Adipocyte (in vitro differentiated cells): ENCODE measurements around the gene STX4.

Experiments
- DNase-seq: peaks from one replicate; pipeline ENCODE4 v3.0.0-alpha.2; 2015; ENCODE audit warnings: low read depth
- H3K27me3 ChIP-seq: replicated peaks from 2 replicates; pipeline ENCODE4 v1.7.0; 2013; ENCODE audit warnings: mild to moderate bottlenecking, low read length, moderate library complexity; ENCODE audit not compliant: control insufficient read depth, insufficient read depth
- H3K36me3 ChIP-seq: 2 replicates; pipeline ENCODE4 v1.7.0; 2013; ENCODE audit warnings: low read length, mild to moderate bottlenecking, moderate library complexity; ENCODE audit not compliant: control insufficient read depth, insufficient read depth, severe bottlenecking
- H3K4me1 ChIP-seq: 2 replicates; pipeline ENCODE4 v1.7.0; 2013; ENCODE audit warnings: mild to moderate bottlenecking, low read length, moderate library complexity; ENCODE audit not compliant: control insufficient read depth, insufficient read depth
- H3K4me3 ChIP-seq: 2 replicates; pipeline ENCODE4 v1.7.0; 2013; ENCODE audit warnings: mild to moderate bottlenecking, low read length, moderate library complexity
- H3K9ac ChIP-seq: 2 replicates; pipeline ENCODE4 v1.7.0; 2013; ENCODE audit warnings: mild to moderate bottlenecking, low read length, moderate library complexity
- H3K9me3 ChIP-seq: 2 replicates; pipeline ENCODE4 v1.7.0; 2013; ENCODE audit warnings: mild to moderate bottlenecking, low read length, moderate library complexity; ENCODE audit not compliant: control insufficient read depth

The STX4 gene

DNA sequence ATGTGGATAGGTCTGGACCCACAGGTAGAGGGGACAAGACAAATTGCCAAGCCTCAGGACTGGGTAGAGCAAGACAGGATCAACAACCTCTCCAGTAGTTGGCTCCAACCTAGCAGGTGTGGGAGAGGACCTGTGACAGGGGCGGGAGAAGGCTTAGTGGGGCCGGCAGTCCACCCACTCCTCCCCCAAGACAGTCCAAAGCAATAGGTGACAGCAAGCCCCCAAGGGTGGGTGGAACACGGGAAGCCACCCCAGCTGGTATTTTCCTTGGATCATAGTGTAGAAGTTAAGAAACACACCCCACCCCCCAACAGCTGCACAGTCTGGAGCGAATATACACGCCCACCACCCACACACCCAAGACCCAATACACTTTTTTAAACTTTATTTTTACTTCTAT lies 4.1 kb upstream of the STX4 start:
- no peak for DNase-seq
- Histone ChIP-seq H3K4me3 (no peak overlapping the region), H3K9me3 (no peaks in the 10 kb centered on the region), H3K4me1 (peaks cover 7% of the 10 kb centered on the region), H3K36me3 (no peaks in the 10 kb centered on the region), H3K27me3 (no peaks in the 10 kb centered on the region), H3K9ac (no peak overlapping the region)

DNA sequence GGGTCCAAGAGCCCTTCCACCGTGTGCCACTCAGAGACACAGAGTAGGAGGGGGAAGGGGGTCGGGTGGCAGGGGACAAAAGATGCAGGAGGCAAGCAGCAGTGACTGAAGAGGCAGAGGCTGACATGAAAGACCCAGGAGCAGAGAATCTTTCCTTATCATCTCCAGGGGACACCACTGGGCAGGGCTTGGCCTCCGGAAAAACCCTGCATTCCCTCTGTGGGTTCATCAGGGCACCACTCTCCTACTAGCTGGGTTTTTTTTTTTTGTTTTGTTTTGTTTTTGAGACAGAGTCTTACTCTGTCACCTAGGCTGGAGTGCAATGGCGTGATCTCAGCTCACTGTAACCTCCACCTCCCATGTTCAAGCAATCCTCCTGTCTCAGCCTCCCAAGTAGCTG lies 2.1 kb upstream of the STX4 start:
- Histone ChIP-seq H3K27me3 (no peaks in the 10 kb centered on the region), H3K36me3 (no peaks in the 10 kb centered on the region), H3K4me1 (peaks cover 14% of the 10 kb centered on the region), H3K4me3 (no peak overlapping the region), H3K9ac (no peak overlapping the region), H3K9me3 (no peaks in the 10 kb centered on the region)
- no peak for DNase-seq

DNA sequence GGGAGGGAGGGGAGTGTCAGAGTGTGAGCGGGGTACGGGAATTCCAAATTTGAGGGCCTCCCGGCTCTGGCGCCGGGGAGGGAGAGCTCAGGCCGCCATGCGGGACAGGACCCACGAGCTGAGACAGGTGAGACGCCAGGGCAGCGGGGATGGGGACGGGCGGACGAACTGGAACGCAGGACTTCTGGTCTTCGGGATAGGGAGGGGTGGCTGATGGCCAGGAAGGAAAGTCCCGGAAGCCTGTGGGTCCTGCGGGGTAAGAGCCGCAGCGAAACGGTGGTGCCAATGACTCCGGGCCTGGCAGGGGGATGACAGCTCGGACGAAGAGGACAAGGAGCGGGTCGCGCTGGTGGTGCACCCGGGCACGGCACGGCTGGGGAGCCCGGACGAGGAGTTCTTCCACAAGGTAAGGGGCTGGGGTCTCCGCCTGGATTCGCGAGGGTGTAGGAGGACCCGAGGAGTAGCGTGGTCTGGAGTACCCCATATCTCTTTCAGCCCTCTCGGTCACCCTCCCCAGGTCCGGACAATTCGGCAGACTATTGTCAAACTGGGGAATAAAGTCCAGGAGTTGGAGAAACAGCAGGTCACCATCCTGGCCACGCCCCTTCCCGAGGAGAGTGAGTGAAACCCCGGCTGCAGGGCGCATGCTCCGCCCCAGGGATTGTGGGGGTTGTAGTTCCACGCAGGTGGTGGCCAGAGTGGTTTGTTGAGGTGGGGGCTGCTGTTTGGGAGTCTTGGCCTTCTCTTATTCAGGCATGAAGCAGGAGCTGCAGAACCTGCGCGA lies 543 bp downstream of the STX4 start:
- no peaks in the 10 kb centered on the region for H3K9me3 ChIP-seq
- H3K27me3 ChIP-seq: no peaks in the 10 kb centered on the region
- H3K4me1 ChIP-seq: peaks cover 14% of the 10 kb centered on the region
- peak; percentile 93 for DNase-seq
- peak overlapping the region; percentile 100 for H3K4me3 ChIP-seq
- peak overlapping the region; percentile 99 for H3K9ac ChIP-seq
- peaks cover 14% of the 10 kb centered on the region for H3K36me3 ChIP-seq

DNA sequence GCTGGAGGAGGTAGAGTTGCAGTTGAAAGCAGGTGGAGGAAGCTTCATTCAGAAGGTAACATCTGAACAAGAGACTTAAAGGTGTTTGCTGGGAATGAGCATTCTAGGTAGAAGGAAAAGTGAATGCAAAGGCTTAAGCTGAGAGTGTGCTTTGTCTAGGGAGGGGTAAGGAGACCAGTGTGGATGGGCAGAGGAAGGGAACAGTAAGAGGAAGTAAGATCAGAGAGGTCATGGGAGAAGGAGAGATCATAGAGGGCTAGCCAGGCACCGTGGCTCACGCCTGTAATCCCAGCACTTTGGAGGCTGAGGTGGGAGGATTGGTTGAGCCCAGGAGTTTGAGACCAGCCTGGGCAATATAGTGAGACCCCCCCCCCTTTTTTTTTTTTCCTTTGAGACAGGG lies 3.3 kb downstream of the STX4 start:
- H3K4me3 ChIP-seq: no peak overlapping the region
- no peaks in the 10 kb centered on the region for H3K27me3 ChIP-seq
- H3K4me1 ChIP-seq: peaks cover 14% of the 10 kb centered on the region
- DNase-seq: no peak
- no peaks in the 10 kb centered on the region for H3K9me3 ChIP-seq
- no peak overlapping the region for H3K9ac ChIP-seq
- peaks cover 35% of the 10 kb centered on the region for H3K36me3 ChIP-seq

DNA sequence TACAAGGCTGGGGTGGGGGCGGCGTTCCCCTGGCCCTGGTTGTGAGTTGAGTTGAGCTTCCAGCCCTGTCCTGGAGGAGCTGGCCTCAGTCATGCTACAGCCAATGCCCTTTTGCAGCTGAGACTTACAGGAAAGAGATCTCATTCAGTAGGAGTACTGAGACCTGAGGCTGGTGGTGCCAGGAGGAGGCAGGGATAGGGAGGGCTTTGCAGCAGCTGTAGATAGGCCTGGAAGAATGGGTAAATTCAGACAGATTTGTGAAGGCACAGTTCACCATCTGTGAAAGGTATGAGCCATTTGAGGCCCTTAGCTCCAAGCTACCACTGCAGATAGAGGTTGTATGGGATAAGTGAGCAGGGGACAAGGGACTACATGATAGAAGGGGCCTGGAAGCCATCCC lies 5.6 kb downstream of the STX4 start:
- H3K36me3 ChIP-seq: peaks cover 50% of the 10 kb centered on the region
- H3K27me3 ChIP-seq: no peaks in the 10 kb centered on the region
- DNase-seq: no peak
- no peaks in the 10 kb centered on the region for H3K9me3 ChIP-seq
- no peak overlapping the region for H3K9ac ChIP-seq
- peaks cover 7% of the 10 kb centered on the region for H3K4me1 ChIP-seq
- H3K4me3 ChIP-seq: no peak overlapping the region

DNA sequence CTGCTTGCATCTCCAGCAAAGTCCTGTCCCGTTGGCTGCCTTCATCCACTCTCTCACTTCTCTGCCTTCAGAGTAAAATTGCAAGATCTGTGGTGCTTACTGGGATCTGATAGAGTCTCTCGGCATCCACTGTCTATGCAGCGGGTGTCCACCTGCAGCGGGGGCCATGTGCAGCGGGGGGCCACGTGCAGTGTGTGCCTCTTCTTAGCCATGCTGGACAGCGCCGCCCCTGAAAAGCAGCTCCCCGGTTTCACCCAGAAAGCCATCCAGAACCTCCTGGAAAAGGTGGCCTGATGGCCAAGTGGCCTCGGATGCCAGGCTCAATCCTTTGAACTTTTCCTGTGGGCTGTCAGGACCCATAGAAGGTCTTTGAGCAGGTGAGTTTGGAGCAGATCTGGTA lies 9.5 kb downstream of the STX4 start:
- H3K4me3 ChIP-seq: no peak overlapping the region
- H3K9me3 ChIP-seq: no peaks in the 10 kb centered on the region
- peaks cover 47% of the 10 kb centered on the region for H3K36me3 ChIP-seq
- no peak overlapping the region for H3K9ac ChIP-seq
- H3K27me3 ChIP-seq: no peaks in the 10 kb centered on the region
- no peak for DNase-seq
- no peaks in the 10 kb centered on the region for H3K4me1 ChIP-seq

DNA sequence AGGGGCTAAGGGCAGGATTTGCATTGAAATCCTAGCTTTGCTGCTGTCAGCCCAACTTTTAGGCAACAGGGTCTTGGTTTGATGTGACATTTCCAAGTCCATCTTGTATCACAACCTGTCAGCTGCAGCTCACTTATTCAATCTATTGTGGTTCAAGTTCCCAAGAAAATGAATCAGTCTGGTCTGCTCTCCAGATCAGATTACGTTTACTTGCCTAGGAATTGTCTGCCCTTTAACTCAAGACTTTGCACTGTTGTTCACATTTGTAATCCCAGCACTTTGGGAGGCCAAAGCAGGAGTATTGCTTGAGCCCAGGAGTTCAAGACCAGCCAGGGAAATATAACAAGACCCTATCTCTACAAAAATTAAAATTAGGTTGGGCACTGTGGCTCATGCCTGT lies 10.0 kb downstream of the STX4 start:
- no peak overlapping the region for H3K4me3 ChIP-seq
- H3K4me1 ChIP-seq: no peaks in the 10 kb centered on the region
- H3K27me3 ChIP-seq: no peaks in the 10 kb centered on the region
- H3K9me3 ChIP-seq: no peaks in the 10 kb centered on the region
- no peak for DNase-seq
- no peak overlapping the region for H3K9ac ChIP-seq
- peaks cover 42% of the 10 kb centered on the region for H3K36me3 ChIP-seq

DNA sequence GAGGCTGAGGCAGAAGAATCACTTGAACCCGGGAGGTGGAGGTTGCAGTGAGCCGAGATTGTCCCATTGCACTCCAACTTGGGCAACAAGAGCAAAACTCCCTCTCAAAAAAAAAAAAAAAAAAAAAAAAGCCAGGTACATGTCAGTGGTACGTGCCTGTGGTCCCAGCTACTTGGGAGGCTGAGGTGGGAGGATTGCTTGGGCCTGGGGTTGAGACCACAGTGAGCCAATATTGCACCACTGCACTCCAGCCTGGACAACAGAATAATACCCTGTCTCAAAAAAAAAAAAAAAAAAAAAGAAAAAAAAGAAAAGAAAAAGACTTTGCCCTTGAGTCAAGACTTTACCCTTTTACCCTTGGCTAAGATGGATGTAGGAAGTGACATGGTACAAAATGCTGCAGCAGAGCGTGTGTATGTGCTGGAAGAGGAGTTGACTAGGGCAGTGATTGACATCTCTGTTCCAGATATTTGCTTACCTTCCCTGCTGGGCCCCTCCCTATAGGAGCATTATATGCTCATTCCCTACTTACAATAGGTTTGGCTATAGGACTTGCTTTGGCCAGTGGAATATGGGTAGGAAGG lies 10.6 kb downstream of the STX4 start:
- DNase-seq: no peak
- Histone ChIP-seq H3K9me3 (no peaks in the 10 kb centered on the region), H3K4me3 (no peak overlapping the region), H3K36me3 (peaks cover 36% of the 10 kb centered on the region), H3K4me1 (no peaks in the 10 kb centered on the region), H3K27me3 (no peaks in the 10 kb centered on the region), H3K9ac (no peak overlapping the region)

DNA sequence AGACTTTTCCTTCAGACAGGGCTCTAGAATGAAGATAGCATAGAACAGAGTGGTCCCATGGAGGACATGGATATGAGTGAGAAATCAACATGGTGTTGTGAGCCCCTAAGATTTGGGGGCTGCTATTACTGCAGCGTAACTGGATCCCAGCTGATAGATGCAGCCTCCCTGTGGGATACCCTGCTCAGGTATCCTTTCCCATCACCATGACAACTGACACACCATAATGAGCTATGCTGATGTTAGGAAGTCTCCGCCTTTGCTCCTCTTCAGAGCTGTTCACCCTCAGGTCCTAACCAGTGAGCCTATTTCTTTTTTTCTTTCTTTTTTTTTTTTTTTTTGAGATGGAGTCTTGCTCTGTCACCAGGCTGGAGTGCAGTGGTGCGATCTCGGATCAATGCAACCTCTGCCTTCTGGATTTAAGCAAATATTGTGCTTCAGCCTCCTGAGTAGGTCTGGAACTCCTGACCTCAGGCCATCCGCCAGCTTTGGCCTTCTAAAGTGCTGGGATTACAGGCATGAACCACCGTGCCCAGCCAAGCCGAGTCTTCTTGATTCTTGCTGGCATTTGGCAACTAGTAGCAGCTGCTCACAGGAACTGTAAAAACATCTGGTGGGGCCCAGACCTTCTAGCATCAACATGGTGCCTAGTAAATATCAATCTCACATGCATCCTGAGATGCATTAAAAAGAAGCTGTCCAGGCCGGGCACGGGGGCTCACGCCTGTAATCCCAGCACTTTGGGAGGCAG lies 17.1 kb downstream of the STX4 start:
- no peak for DNase-seq
- peaks cover 12% of the 10 kb centered on the region for H3K4me1 ChIP-seq
- H3K27me3 ChIP-seq: no peaks in the 10 kb centered on the region
- H3K36me3 ChIP-seq: no peaks in the 10 kb centered on the region
- H3K9ac ChIP-seq: no peak overlapping the region
- no peak overlapping the region for H3K4me3 ChIP-seq
- no peaks in the 10 kb centered on the region for H3K9me3 ChIP-seq

DNA sequence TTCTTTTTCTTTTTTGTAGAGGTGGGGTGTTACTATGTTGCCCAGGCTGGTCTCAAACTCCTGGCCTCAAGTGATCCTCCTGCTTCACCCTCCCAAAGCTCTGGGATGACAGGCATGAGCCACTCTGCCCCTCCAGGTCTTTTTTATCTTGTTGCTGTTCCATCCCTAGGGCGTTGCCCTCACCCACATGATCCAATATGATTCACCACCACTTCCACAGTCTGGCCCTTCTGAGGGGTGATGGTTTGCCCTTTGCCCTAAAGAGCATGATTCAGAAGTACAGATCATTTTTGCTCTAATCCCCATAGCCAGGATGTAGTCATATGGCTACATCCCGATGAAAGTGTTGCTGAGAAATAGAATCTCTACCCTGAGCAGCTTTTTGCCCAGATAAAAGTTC lies 18.8 kb downstream of the STX4 start:
- Histone ChIP-seq H3K27me3 (no peaks in the 10 kb centered on the region), H3K9ac (peak overlapping the region; percentile 56), H3K36me3 (no peaks in the 10 kb centered on the region), H3K4me1 (peaks cover 12% of the 10 kb centered on the region), H3K4me3 (no peak overlapping the region), H3K9me3 (no peaks in the 10 kb centered on the region)
- DNase-seq: peak; percentile 77

DNA sequence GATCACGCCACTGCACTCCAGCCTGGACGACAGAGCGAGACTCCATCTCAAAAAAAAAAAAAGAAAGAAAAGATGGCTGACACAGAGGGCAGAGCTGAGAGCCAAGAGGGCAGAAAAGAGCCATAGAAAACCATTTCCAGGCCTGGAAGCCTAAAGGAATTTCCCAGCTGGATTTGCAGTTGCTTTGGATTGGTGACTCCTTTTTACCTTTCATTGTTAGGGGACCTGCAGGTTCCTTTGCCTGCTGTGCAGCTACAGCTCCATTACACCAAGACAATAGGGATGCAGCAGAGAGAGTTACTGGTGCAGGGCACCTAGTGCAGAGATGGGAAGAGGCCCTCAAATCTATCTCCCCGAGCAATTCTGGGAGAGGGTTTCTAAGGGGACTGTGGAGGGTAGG lies 22.3 kb downstream of the STX4 start:
- no peak overlapping the region for H3K9ac ChIP-seq
- no peak for DNase-seq
- no peaks in the 10 kb centered on the region for H3K9me3 ChIP-seq
- H3K4me3 ChIP-seq: no peak overlapping the region
- peaks cover 12% of the 10 kb centered on the region for H3K4me1 ChIP-seq
- no peaks in the 10 kb centered on the region for H3K27me3 ChIP-seq
- H3K36me3 ChIP-seq: peaks cover 7% of the 10 kb centered on the region
